Activated CD8-positive, alpha-beta T cell treated with anti-CD3 and anti-CD28 coated beads for 36 hours (primary cell): ENCODE results near the gene NGFR. TPM values are rescaled to one million over a fixed set of nuclear protein-coding genes. Genes with fewer than 3 reads are reported as not detected.

Experiments used
- ATAC-seq: fragments of 200-7000 bp; cut with Tn5 transposase; one replicate; pipeline ENCODE4 v1.10.0; 2021; ENCODE audit warnings: mild to moderate bottlenecking, moderate library complexity
- CTCF ChIA-PET: fragments of 350-600 bp; sonication (Branson Sonifier 250); formaldehyde crosslinking; loops from one replicate; lab custom pipeline; 2021; ENCODE audit warnings: antibody characterized with exemption; lab: Charles Lee
- POLR2A ChIA-PET: fragments of 350-600 bp; sonication (Branson Sonifier 250); formaldehyde crosslinking; loops from one replicate; lab custom pipeline; 2021; ENCODE audit warnings: antibody characterized with exemption; lab: Charles Lee
- DNase-seq: peaks from one replicate; pipeline ENCODE4 v3.0.0-alpha.2; 2020
- H3K27ac Mint-ChIP-seq: one replicate; pipeline ENCODE4 v1.8.0; 2021; ENCODE audit warnings: mild to moderate bottlenecking, mixed read lengths
- H3K27me3 Mint-ChIP-seq: one replicate; pipeline ENCODE4 v1.8.0; 2021; ENCODE audit warnings: mixed read lengths
- H3K36me3 Mint-ChIP-seq: one replicate; pipeline ENCODE4 v1.8.0; 2021; ENCODE audit warnings: low read depth, mixed read lengths
- H3K4me1 Mint-ChIP-seq: one replicate; pipeline ENCODE4 v1.8.0; 2021; ENCODE audit warnings: low read depth, mixed read lengths
- H3K4me3 Mint-ChIP-seq: one replicate; pipeline ENCODE4 v1.8.0; 2021; ENCODE audit warnings: mild to moderate bottlenecking, moderate library complexity, mixed read lengths
- H3K9me3 Mint-ChIP-seq: one replicate; pipeline ENCODE4 v1.8.0; 2021; ENCODE audit warnings: mixed read lengths
- CTCF ChIP-seq: fragments of 200-600 bp; IDR thresholded peaks from one replicate; pipeline ENCODE4 v1.8.0; 2022; ENCODE audit warnings: antibody characterized with exemption, mild to moderate bottlenecking
- intact Hi-C: fragments of 100-400 bp; cut with micrococcal nuclease; formaldehyde crosslinking; loops from one replicate; pipeline ENCODE4 v1.10.0; 2022
- total RNA-seq, 2 experiments: library from RNA; stranded (reverse); gene quantifications; one replicate each; pipeline ENCODE4 v1.2.3, GENCODE V29; 2021

NGFR gene
- total RNA-seq, 2 experiments from 2014 or later = 0.09 TPM; not detected in 1

GRCh38 chr17:49520386-49521087, 25.4 kb downstream of the NGFR start:
- CTCF ChIA-PET = interaction anchor here (1.2 to 1.3 kb wide), 3 partner anchors 36 to 94 kb away, joined by 3 to 4 read pairs (median 4); no protein-coding TSS in a partner anchor
- Mint-ChIP-seq H3K4me3 (no peak overlapping the region), H3K9me3 (no peaks in the 10 kb centered on the region), H3K27me3 (no peaks in the 10 kb centered on the region), H3K36me3 (no peaks in the 10 kb centered on the region), H3K4me1 (peaks cover 5% of the 10 kb centered on the region), H3K27ac (no peak overlapping the region)
- TF ChIP-seq CTCF = no peak
- no peak for DNase-seq
- intact Hi-C loops = no loop called here
- ATAC-seq = no peak
- POLR2A ChIA-PET = no interaction called here

GRCh38 chr17:49521088-49521450, 26.0 kb downstream of the NGFR start:
- CTCF ChIA-PET = interaction anchor here (1.2 to 1.3 kb wide), 2 partner anchors 35 to 85 kb away, joined by 4 read pairs; no protein-coding TSS in a partner anchor
- H3K9me3 Mint-ChIP-seq = no peaks in the 10 kb centered on the region
- no peak for ATAC-seq

GRCh38 chr17:49521471-49522356, 26.6 kb downstream of the NGFR start:
- CTCF ChIA-PET = interaction anchor here (1.2 to 1.3 kb wide), 2 partner anchors 34 to 85 kb away, joined by 4 read pairs; no protein-coding TSS in a partner anchor
- POLR2A ChIA-PET = interaction anchor here (1.4 kb wide), 1 partner anchor 12 kb away, joined by 4 read pairs; no protein-coding TSS in a partner anchor

More at GRCh38 chr17:49521088-49521450, 26.0 kb downstream of the NGFR start:
- no peak for TF ChIP-seq CTCF
- Mint-ChIP-seq H3K4me1 (peaks cover 5% of the 10 kb centered on the region), H3K27ac (no peak overlapping the region), H3K36me3 (no peaks in the 10 kb centered on the region), H3K27me3 (no peaks in the 10 kb centered on the region), H3K4me3 (no peak overlapping the region)
- intact Hi-C loops = no loop called here
- POLR2A ChIA-PET = no interaction called here
- no peak for DNase-seq

GRCh38 chr17:49522357-49522890, 27.3 kb downstream of the NGFR start:
- no peak for TF ChIP-seq CTCF
- ChIA-PET POLR2A (interaction anchor here (1.4 kb wide), 1 partner anchor 12 kb away, joined by 4 read pairs; no protein-coding TSS in a partner anchor), CTCF (interaction anchor here (0.7 to 2.9 kb wide), 2 partner anchors 9 to 34 kb away, joined by 3 to 10 read pairs; no protein-coding TSS in a partner anchor)
- Mint-ChIP-seq H3K4me3 (no peak overlapping the region), H3K9me3 (no peaks in the 10 kb centered on the region), H3K27ac (no peak overlapping the region), H3K4me1 (peaks cover 5% of the 10 kb centered on the region), H3K36me3 (no peaks in the 10 kb centered on the region), H3K27me3 (peaks cover 2% of the 10 kb centered on the region)
- ATAC-seq = no peak
- intact Hi-C loops = no loop called here
- no peak for DNase-seq

More at GRCh38 chr17:49521471-49522356, 26.6 kb downstream of the NGFR start:
- ATAC-seq (no peak), DNase-seq (no peak)
- Mint-ChIP-seq H3K4me3 (no peak overlapping the region), H3K9me3 (no peaks in the 10 kb centered on the region), H3K27ac (no peak overlapping the region), H3K36me3 (no peaks in the 10 kb centered on the region), H3K27me3 (peaks cover under 1% of the 10 kb centered on the region), H3K4me1 (peaks cover 5% of the 10 kb centered on the region)
- intact Hi-C loops = no loop called here
- TF ChIP-seq CTCF = no peak
